K562 (cell line): ENCODE measurements around the gene HACE1. TPM values are rescaled to one million over a fixed set of nuclear protein-coding genes. Genes with fewer than 3 reads are reported as not detected.

Experiments used
- ATAC-seq: fragments of 200-7000 bp; cut with Tn5 transposase; 3 replicates; pipeline ENCODE4 v1.9.1; 2020; ENCODE audit warnings: moderate library complexity
- BruUV-seq: library from RNA; stranded (reverse); fragments of 400-500 nt; replicated peaks from 2 replicates; lab custom pipeline; 2021; lab: Mats Ljungman, UMichigan
- CTCF ChIA-PET: fragments of 300-600 bp; formaldehyde crosslinking; extraction: SDS; loops from one replicate; lab custom pipeline; 2021; ENCODE audit warnings: low intra/inter-chr PET ratio; lab: Yijun Ruan, JAX
- POLR2A ChIA-PET: fragments of 300-600, 350-650 bp; sonication (Branson Sonifier 250); formaldehyde crosslinking; extraction: SDS; loops from one replicate; lab custom pipeline; 2021; ENCODE audit warnings: antibody characterized with exemption, inconsistent platforms; lab: Yijun Ruan, JAX
- DNase-seq, 4 experiments: peaks; one replicate each; pipeline versions ENCODE4 v3.0.0 to v3.0.0-alpha.2; 2011 to 2018; ENCODE audit warnings: low spot score in 3 of 4, mixed read lengths in 3 of 4; ENCODE audit errors: extremely low read depth in 1 of 4
- FAIRE-seq: peaks from 2 replicates; lab custom pipeline; 2011; peaks lifted over from hg19 to GRCh38; lab: Jason Lieb, UNC
- H2AFZ ChIP-seq: 2 replicates; pipeline ENCODE4 v1.6.0; 2011; ENCODE audit warnings: low read depth, low read length, control low read depth, inconsistent platforms
- H3K27ac ChIP-seq: fragments of 200-600 bp; 3 replicates; pipeline ENCODE4 v1.8.0; 2011; ENCODE audit warnings: low read depth, mild to moderate bottlenecking, control low read depth, inconsistent platforms, low read length, moderate library complexity, mixed read lengths; ENCODE audit errors: extremely low read depth
- H3K27me3 ChIP-seq, 2 experiments: fragments of 300-600 bp in 1 of 2; 2 replicates in 1 of 2; 3 replicates in 1 of 2; pipeline versions ENCODE4 v1.6.0 to v1.8.0; 2011; ENCODE audit warnings: inconsistent platforms in 2 of 2, low read length in 2 of 2, mild to moderate bottlenecking in 1 of 2, mixed read lengths in 1 of 2, moderate library complexity in 1 of 2; ENCODE audit not compliant: control insufficient read depth in 2 of 2, insufficient read depth in 2 of 2
- H3K36me3 ChIP-seq: fragments of 300-600 bp; 3 replicates; pipeline ENCODE4 v1.8.0; 2011; ENCODE audit warnings: mild to moderate bottlenecking, low read length, inconsistent platforms; ENCODE audit not compliant: control insufficient read depth, insufficient read depth
- H3K4me1 ChIP-seq, 2 experiments: fragments of 200-600 bp in 1 of 2; replicated peaks in 1 of 2; 2 replicates in 1 of 2; 3 replicates in 1 of 2; pipeline versions ENCODE4 v1.5.1 to v1.8.0; 2011; ENCODE audit warnings: inconsistent platforms in 2 of 2, low read length in 2 of 2, mild to moderate bottlenecking in 1 of 2, mixed read lengths in 1 of 2, moderate library complexity in 1 of 2; ENCODE audit not compliant: control insufficient read depth in 2 of 2, insufficient read depth in 2 of 2
- H3K4me2 ChIP-seq: 2 replicates; pipeline ENCODE4 v1.6.1; 2011; ENCODE audit warnings: low read length, control low read depth, inconsistent platforms, mixed read lengths; ENCODE audit not compliant: insufficient read depth
- H3K4me3 ChIP-seq: fragments of 200-600 bp; sonication (generic), shearing (Covaris generic); 2 replicates; pipeline ENCODE4 v1.5.1; 2016; ENCODE audit warnings: control low read depth, inconsistent platforms
- H3K79me2 ChIP-seq: fragments of 200-600 bp; 3 replicates; pipeline ENCODE4 v1.8.0; 2011; ENCODE audit warnings: low read length, inconsistent platforms; ENCODE audit not compliant: control insufficient read depth, insufficient read depth
- H3K9ac ChIP-seq, 2 experiments: 2 replicates each; pipeline versions ENCODE4 v1.6.0 to v1.6.1; 2011; ENCODE audit warnings: low read depth in 2 of 2, low read length in 2 of 2, control low read depth in 1 of 2, inconsistent platforms in 1 of 2, mild to moderate bottlenecking in 1 of 2, mixed read lengths in 1 of 2; ENCODE audit not compliant: insufficient read depth in 1 of 2
- H3K9me1 ChIP-seq: one replicate; pipeline ENCODE4 v1.6.0; 2011; ENCODE audit warnings: inconsistent platforms, mild to moderate bottlenecking, low read length, moderate library complexity; ENCODE audit not compliant: control insufficient read depth, insufficient read depth
- H3K9me3 ChIP-seq: replicated peaks from 2 replicates; pipeline ENCODE4 v1.5.1; 2011; ENCODE audit warnings: low read depth, low read length, inconsistent platforms; ENCODE audit not compliant: control insufficient read depth, insufficient read depth
- H4K20me1 ChIP-seq: replicated peaks from 2 replicates; pipeline ENCODE4 v1.6.1; 2011; ENCODE audit warnings: low read length, inconsistent platforms, mixed read lengths; ENCODE audit not compliant: control insufficient read depth, insufficient read depth
- AFF1 ChIP-seq, 2 experiments: fragments of 450-650 bp; IDR thresholded peaks; 2 replicates each; pipeline ENCODE4 v1.6.1; 2018; ENCODE audit warnings: mild to moderate bottlenecking in 2 of 2, low read depth in 1 of 2; ENCODE audit not compliant: partially characterized antibody in 2 of 2
- ELF1 ChIP-seq: fragments of 200-800 bp; sonication (Bioruptor generic); IDR thresholded peaks from 2 replicates; pipeline ENCODE4 v1.6.1; 2016; ENCODE audit warnings: missing genetic modification characterization, missing compliant biosample characterization
- ETS1 ChIP-seq: conservative IDR thresholded peaks from 2 replicates; pipeline ENCODE4 v1.6.1; 2011; ENCODE audit warnings: low read depth, mild to moderate bottlenecking, low read length; ENCODE audit not compliant: control insufficient read depth
- MAFG ChIP-seq: fragments of 450-650 bp; conservative IDR thresholded peaks from 2 replicates; pipeline ENCODE4 v1.6.1; 2016; ENCODE audit warnings: missing genetic modification characterization, missing compliant biosample characterization
- MED1 ChIP-seq: sonication (generic); formaldehyde crosslinking; IDR thresholded peaks from 2 replicates; pipeline ENCODE4 v1.8.1; 2023; ENCODE audit warnings: missing genetic modification reagents, borderline replicate concordance
- TAL1 ChIP-seq: fragments of 450-650 bp; IDR thresholded peaks from 2 replicates; pipeline ENCODE4 v1.6.1; 2016; ENCODE audit warnings: mild to moderate bottlenecking
- THAP12 ChIP-seq: fragments of 250-450 bp; sonication (Bioruptor Pico); IDR thresholded peaks from 2 replicates; pipeline ENCODE4 v1.9.0; 2021; ENCODE audit warnings: mild to moderate bottlenecking, inconsistent platforms
- ZBTB11 ChIP-seq, 3 experiments: fragments of 200-800 bp in 1 of 3; fragments of 250-450 bp in 1 of 3; fragments of 450-650 bp in 1 of 3; sonication (Bioruptor Pico) in 1 of 3; sonication (Bioruptor generic) in 1 of 3; formaldehyde crosslinking in 1 of 3; IDR thresholded peaks; 2 replicates each; pipeline versions ENCODE4 v1.6.1 to v1.8.0; 2016 to 2022; ENCODE audit warnings: mild to moderate bottlenecking in 2 of 3, missing genetic modification characterization in 2 of 3, missing compliant biosample characterization in 1 of 3, moderate library complexity in 1 of 3
- ZKSCAN1 ChIP-seq: fragments of 150-350 bp; IDR thresholded peaks from 2 replicates; pipeline ENCODE4 v1.6.1; 2016; ENCODE audit warnings: low read depth, low read length
- ZNF316 ChIP-seq: fragments of 450-650 bp; IDR thresholded peaks from 2 replicates; pipeline ENCODE4 v1.6.1; 2016
- ZNF57 ChIP-seq: fragments of 450-650 bp; formaldehyde crosslinking; IDR thresholded peaks from 2 replicates; pipeline ENCODE4 v1.4.0; 2020; ENCODE audit warnings: mild to moderate bottlenecking, moderate library complexity
- WGBS: fragments of 100-300 bp; shearing (Covaris generic); methylation state at CpG from one replicate; pipeline ENCODE4 v1.1.6; 2016; ENCODE audit warnings: low coverage, mixed read lengths; ENCODE audit not compliant: insufficient coverage; ENCODE audit errors: missing lambda C conversion rate; 5-methylcytosine and 5-hydroxymethylcytosine counted together
- in situ Hi-C: fragments of 300-500 bp; cut with MboI; formaldehyde crosslinking; loops from 4 replicates; pipeline ENCODE4 v1.15.0; 2018; ENCODE audit warnings: inconsistent platforms, mixed read lengths
- intact Hi-C: fragments of 100-400 bp; cut with micrococcal nuclease; formaldehyde crosslinking; loops from 2 replicates; pipeline ENCODE4 v1.14.2; 2022
- polyA plus RNA-seq, 8 experiments: library from polyadenylated mRNA; depleted of rRNA in 4 of 8; stranded (reverse) in 5 of 8; unstranded in 3 of 8; fragments of >200 nt; fragmentation: Nextera tagmentation in 2 of 8; fragmentation: Illumina TruSeq in 1 of 8; extraction: Ambion mirVana in 2 of 8; extraction: Trizol in 1 of 8; gene quantifications; 2 replicates each; pipeline versions ENCODE4 v1.2.1 to v1.2.3, GENCODE V29; 2011 to 2014; ENCODE audit warnings: inconsistent platforms in 1 of 8, missing spikeins in 1 of 8
- total RNA-seq, 7 experiments: library from RNA; depleted of rRNA in 6 of 7; stranded (reverse); fragments of >200 nt in 6 of 7; fragmentation: Illumina TruSeq in 2 of 7; extraction: Trizol in 2 of 7; gene quantifications; 2 replicates each; pipeline versions ENCODE4 v1.2.1 to v1.2.3, GENCODE V29; 2011 to 2021; ENCODE audit warnings: low replicate concordance in 1 of 7

The HACE1 gene
- total and polyA plus RNA-seq, 9 of the 15 experiments (the other 6 are each of a cell fraction or from before 2014, with no cell fraction given): 3.6 to 19.9 (median 9.1) TPM

- intact Hi-C loops (no loop called here), in situ Hi-C loops (loop anchor here (10.0 kb wide), 1 partner anchor 287 kb away; no protein-coding TSS in a partner anchor)
- DNase-seq: no peak
- no peak for ATAC-seq
- Histone ChIP-seq H3K79me2 (no peaks in the 10 kb centered on the region), H2AFZ (no peak overlapping the region), H3K4me2 (no peak overlapping the region), H4K20me1 (no peaks in the 10 kb centered on the region), H3K27ac (no peak overlapping the region), H3K9me1 (no peaks in the 10 kb centered on the region), H3K4me3 (no peak overlapping the region), H3K36me3 (peaks cover 4% of the 10 kb centered on the region; the same call in 1 of the 3 replicates), H3K9me3 (no peaks in the 10 kb centered on the region), H3K27me3 (no peaks in the 10 kb centered on the region), H3K9ac (no peak overlapping the region), H3K4me1 (no peaks in the 10 kb centered on the region)
- no peak for FAIRE-seq
- ChIA-PET POLR2A (no interaction called here), CTCF (no interaction called here)
- WGBS: 82% methylated on average over 2 of the region's 2 CpGs
- no TSS peak for BruUV-seq
- TF ChIP-seq TAL1 (no peak), ELF1 (tag) (no peak), ETS1 (no peak), ZKSCAN1 (no peak), ZNF316 (peak; percentile 76), MAFG (tag) (0 out of 2 replicates have a peak, but pooled peaks have one; percentile 23), MED1 (no peak), ZBTB11 (CRISPR knock-in tag; IDR thresholded peaks at IDR 0.05) (no peak), AFF1 (IDR thresholded peaks at IDR 0.05; ENCODE audit: low read depth in 1 of 2, partially characterized antibody in 2 of 2) (no peak), ZNF57 (CRISPR knock-in tag) (no peak), THAP12 (CRISPR knock-in tag) (no peak)
These were observed 72.4 kb downstream of the HACE1 start for GRCh38 chr6:104787305-104787704.
